Kidney capillary endothelial cell (primary cell): ENCODE measurements around the gene SPATA32.
A peak's percentile ranks its signal among the peaks of the same experiment; 100 is the strongest.

Source experiments
- DNase-seq: peaks from one replicate; pipeline ENCODE4 v3.0.0-alpha.2; 2018; ENCODE audit warnings: low spot score

Gene SPATA32

GRCh38 chr17:45293413-45294211 lies 31.7 kb upstream of the SPATA32 start:
- peak; percentile 93 for DNase-seq

GRCh38 chr17:45292696-45293412 lies 31.0 kb upstream of the SPATA32 start:
- DNase-seq = no peak

GRCh38 chr17:45291171-45291805 lies 29.4 kb upstream of the SPATA32 start:
- no peak for DNase-seq

GRCh38 chr17:45290269-45290765 lies 28.4 kb upstream of the SPATA32 start:
- DNase-seq = no peak

GRCh38 chr17:45289301-45290268 lies 27.7 kb upstream of the SPATA32 start:
- no peak for DNase-seq

GRCh38 chr17:45288825-45289224 lies 26.9 kb upstream of the SPATA32 start:
- DNase-seq = no peak

GRCh38 chr17:45287526-45288500 lies 25.9 kb upstream of the SPATA32 start:
- DNase-seq = no peak

- DNase-seq = no peak
These were observed 24.4 kb upstream of the SPATA32 start for GRCh38 chr17:45286286-45286685.

- no peak for DNase-seq
These were observed 22.6 kb upstream of the SPATA32 start for GRCh38 chr17:45284176-45285140.

- no peak for DNase-seq
These were observed 21.8 kb upstream of the SPATA32 start for GRCh38 chr17:45283711-45284110.

- DNase-seq = no peak
These were observed 21.1 kb upstream of the SPATA32 start for GRCh38 chr17:45282683-45283644.

- no peak for DNase-seq
These were observed 18.0 kb upstream of the SPATA32 start for GRCh38 chr17:45279898-45280297.

- no peak for DNase-seq
These were observed 16.1 kb upstream of the SPATA32 start for GRCh38 chr17:45277992-45278391.

GRCh38 chr17:45277216-45277849 lies 15.4 kb upstream of the SPATA32 start:
- peak; percentile 84 for DNase-seq

- no peak for DNase-seq
These were observed 14.1 kb upstream of the SPATA32 start for GRCh38 chr17:45276031-45276430.

GRCh38 chr17:45274033-45274432 lies 12.1 kb upstream of the SPATA32 start:
- DNase-seq = no peak

GRCh38 chr17:45273551-45273957 lies 11.7 kb upstream of the SPATA32 start:
- DNase-seq = no peak
